ENCODE data around the gene PLA2G2D. TPM values are rescaled to one million over a fixed set of nuclear protein-coding genes. Genes with fewer than 3 reads are reported as not detected.

Gene PLA2G2D
- total and polyA plus RNA-seq, 9 of the 15 experiments (the other 6 are each of a cell fraction or from before 2014, with no cell fraction given): not detected

GRCh38 chr1:20150326-20150705, 31.0 kb upstream of the PLA2G2D start:
- peaks cover 2 to 23% of the 10 kb centered on the region in 2 experiments; a peak in 3 of 5 replicates for H3K27me3 ChIP-seq (ENCODE audit: control insufficient read depth in 2 of 2, insufficient read depth in 2 of 2, low read length in 2 of 2)
- WGBS (ENCODE audit: insufficient coverage, low coverage, missing lambda C conversion rate): 15% methylated on average over 8 of the region's 8 CpGs
- H3K4me1 ChIP-seq (replicated peaks in 1 of 2; ENCODE audit: control insufficient read depth in 2 of 2, insufficient read depth in 2 of 2, low read length in 2 of 2): peaks cover 0 to 26% of the 10 kb centered on the region in 2 experiments; a peak in 3 of 5 replicates
- no peak for DNase-seq (ENCODE audit: extremely low read depth in 1 of 4, low spot score in 3 of 4)
- no peaks in the 10 kb centered on the region for H3K79me2 ChIP-seq (ENCODE audit: control insufficient read depth, insufficient read depth, low read length)
- H3K9me1 ChIP-seq (ENCODE audit: control insufficient read depth, insufficient read depth, low read length): no peaks in the 10 kb centered on the region
- H3K27ac ChIP-seq (ENCODE audit: extremely low read depth, low read depth, low read length): no peak overlapping the region
- H3K4me2 ChIP-seq (ENCODE audit: insufficient read depth, low read length): no peak overlapping the region
- POLR2A ChIA-PET: interaction anchor here (0.7 to 0.9 kb wide), 2 partner anchors 23 to 230 kb away, joined by 3 read pairs; no protein-coding TSS in a partner anchor
- H4K20me1 ChIP-seq (replicated peaks; ENCODE audit: control insufficient read depth, insufficient read depth, low read length): no peaks in the 10 kb centered on the region
- in situ Hi-C loops (cut with MboI): loop anchor here (5.0 kb wide), 1 partner anchor 238 kb away; no protein-coding TSS in a partner anchor
- BruUV-seq (replicated peaks): no TSS peak
- CTCF ChIA-PET (ENCODE audit: low intra/inter-chr PET ratio): no interaction called here
- no peaks in the 10 kb centered on the region for H3K9me3 ChIP-seq (replicated peaks; ENCODE audit: control insufficient read depth, insufficient read depth, low read depth, low read length)
- H3K9ac ChIP-seq (ENCODE audit: insufficient read depth in 1 of 2, low read depth in 2 of 2, low read length in 2 of 2): no peak overlapping the region; a peak in 1 of 4 replicates
- no peak overlapping the region for H3K4me3 ChIP-seq
- intact Hi-C loops (cut with micrococcal nuclease): no loop called here
- no peak for ATAC-seq
- no peaks in the 10 kb centered on the region for H3K36me3 ChIP-seq (ENCODE audit: control insufficient read depth, insufficient read depth, low read length)
- no peak for FAIRE-seq
- H2AFZ ChIP-seq (ENCODE audit: low read depth, low read length): no peak overlapping the region
- TF ChIP-seq TSC22D4 (tag; IDR thresholded peaks at IDR 0.05) (no peak), POU5F1 (IDR thresholded peaks at IDR 0.05; ENCODE audit: borderline replicate concordance, low read depth, low read length, partially characterized antibody) (no peak), HIVEP1 (CRISPR knock-in tag; IDR thresholded peaks at IDR 0.05) (no peak), KLF16 (IDR thresholded peaks at IDR 0.05) (no peak), SIN3A (IDR thresholded peaks at IDR 0.05; ENCODE audit: borderline replicate concordance in 2 of 2, control insufficient read depth in 1 of 2, low read depth in 2 of 2, low read length in 2 of 2) (no peak), ZSCAN29 (IDR thresholded peaks at IDR 0.05) (no peak), ZNF785 (CRISPR knock-in tag; IDR thresholded peaks at IDR 0.05) (no peak)
- TF ChIP-seq, protein P1, sequence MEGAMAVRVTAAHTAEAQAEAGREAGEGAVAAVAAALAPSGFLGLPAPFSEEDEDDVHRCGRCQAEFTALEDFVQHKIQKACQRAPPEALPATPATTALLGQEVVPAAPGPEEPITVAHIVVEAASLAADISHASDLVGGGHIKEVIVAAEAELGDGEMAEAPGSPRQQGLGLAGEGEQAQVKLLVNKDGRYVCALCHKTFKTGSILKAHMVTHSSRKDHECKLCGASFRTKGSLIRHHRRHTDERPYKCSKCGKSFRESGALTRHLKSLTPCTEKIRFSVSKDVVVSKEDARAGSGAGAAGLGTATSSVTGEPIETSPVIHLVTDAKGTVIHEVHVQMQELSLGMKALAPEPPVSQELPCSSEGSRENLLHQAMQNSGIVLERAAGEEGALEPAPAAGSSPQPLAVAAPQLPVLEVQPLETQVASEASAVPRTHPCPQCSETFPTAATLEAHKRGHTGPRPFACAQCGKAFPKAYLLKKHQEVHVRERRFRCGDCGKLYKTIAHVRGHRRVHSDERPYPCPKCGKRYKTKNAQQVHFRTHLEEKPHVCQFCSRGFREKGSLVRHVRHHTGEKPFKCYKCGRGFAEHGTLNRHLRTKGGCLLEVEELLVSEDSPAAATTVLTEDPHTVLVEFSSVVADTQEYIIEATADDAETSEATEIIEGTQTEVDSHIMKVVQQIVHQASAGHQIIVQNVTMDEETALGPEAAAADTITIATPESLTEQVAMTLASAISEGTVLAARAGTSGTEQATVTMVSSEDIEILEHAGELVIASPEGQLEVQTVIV (CRISPR knock-in tag; IDR thresholded peaks at IDR 0.05; ENCODE audit: borderline replicate concordance): no peak
